ENCODE data around the gene EIF4G1.

DNA sequence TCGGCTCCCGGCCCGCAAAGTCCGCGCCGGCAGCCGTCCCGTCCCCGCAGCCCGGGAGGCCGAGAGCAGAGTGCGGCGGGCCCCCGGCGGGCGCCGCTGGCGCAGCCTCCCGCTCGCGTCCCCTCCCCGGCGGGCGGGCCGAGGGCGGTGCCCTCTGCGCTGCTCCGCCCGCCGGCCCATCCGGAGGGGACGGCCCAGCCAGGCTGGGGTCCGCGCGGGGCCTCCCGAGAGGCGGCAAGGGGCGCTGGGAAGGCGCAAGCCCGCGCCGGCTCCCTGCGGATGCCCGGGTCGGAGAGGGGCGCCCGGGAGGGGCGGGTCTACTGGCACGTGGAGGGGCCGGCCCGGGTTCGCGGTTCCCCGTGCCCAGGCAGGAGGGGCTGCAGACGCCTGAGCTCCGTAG, 47.1 kb downstream of the EIF4G1 start, which contains the start of the genes CLCN2 and POLR2H:
- no peak for TF ChIP-seq POLR2AphosphoS5 (IDR thresholded peaks at IDR 0.05; ENCODE audit: low read depth, low read length)
- no peak for TF ChIP-seq POLR2A (IDR thresholded peaks at IDR 0.05; ENCODE audit: low read depth, low read length)
- TF ChIP-seq TAF1 (IDR thresholded peaks at IDR 0.05; ENCODE audit: low read depth, low read length): no peak
- no peak for TF ChIP-seq POU2F2 (IDR thresholded peaks at IDR 0.05; ENCODE audit: low read depth, low read length)
- TF ChIP-seq PAX5 (IDR thresholded peaks at IDR 0.05; ENCODE audit: insufficient read depth, low read length, severe bottlenecking): no peak
- no peak for TF ChIP-seq SPI1 (IDR thresholded peaks at IDR 0.05; ENCODE audit: low read depth, low read length)
